SIG-M5 (cell line): ENCODE measurements around the gene ARIH2.
"Not testable (repeated sequence)": the region's sequence is repeated elsewhere in the genome, so short reads cannot be mapped to it uniquely, and the experiment has no call there.

Source experiments
- DNase-seq: peaks from one replicate; lab custom pipeline; 2025; lab: John Stamatoyannopoulos, UW

The ARIH2 gene

DNA sequence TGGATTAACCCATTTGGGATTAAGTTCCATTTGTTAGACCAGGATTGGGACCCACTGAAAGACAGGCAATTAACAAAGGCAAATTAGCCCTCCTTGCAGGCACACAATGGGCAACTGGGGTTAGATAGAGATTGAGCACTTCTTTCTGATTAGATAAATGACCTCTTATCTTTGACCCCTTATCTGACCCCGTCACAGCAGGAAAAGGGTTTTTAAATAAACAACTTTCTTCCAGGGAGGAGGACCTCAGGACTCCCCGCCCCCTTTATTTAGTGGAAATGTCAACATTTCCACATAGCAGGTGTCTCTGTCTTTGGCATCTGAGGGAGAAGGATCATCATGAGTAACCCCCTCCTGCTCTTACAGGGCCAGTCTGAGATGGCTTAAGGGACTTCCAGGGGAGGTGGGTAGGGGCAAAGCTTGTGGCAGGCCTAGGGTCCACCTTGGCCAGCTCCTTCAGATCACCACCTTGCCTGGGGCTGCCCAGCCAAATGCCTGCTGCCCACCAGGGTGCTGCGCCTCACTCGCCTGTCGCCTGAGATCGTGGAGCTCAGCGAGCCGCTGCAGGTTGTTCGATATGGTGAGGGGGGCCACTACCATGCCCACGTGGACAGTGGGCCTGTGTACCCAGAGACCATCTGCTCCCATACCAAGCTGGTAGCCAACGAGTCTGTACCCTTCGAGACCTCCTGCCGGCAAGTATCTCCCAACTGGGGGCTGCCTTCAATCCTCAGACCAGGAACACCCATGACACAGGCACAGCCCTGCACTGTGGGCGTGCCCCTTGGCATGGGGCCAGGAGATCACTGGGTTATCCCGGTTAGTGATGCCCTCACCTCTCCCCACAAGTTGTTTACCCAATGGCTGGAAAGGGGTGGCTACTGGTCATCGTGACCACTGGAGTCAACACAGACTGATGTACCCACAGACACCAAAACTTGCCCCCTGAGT is 86.0 kb downstream of the ARIH2 start:
- no peak for DNase-seq

DNA sequence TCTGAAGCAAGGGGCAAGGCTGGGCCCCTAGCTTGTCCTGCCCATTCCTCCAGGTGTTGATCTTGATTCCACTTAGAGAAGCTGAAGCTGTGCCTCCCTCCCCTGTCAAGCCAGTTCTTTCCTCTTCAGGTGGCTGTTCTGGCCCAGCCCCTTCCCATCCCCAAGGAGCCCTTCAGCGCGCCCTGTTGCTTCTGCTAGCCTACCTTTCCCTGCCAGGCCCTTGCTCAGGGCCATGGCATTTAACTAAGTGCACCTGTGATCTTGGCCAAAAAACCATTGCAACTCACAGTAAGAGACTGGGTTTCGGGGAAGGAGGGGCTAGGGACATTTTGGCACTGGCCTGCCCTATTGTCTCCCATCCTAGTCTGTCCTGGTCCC is 86.7 kb downstream of the ARIH2 start:
- DNase-seq, result no peak

DNA sequence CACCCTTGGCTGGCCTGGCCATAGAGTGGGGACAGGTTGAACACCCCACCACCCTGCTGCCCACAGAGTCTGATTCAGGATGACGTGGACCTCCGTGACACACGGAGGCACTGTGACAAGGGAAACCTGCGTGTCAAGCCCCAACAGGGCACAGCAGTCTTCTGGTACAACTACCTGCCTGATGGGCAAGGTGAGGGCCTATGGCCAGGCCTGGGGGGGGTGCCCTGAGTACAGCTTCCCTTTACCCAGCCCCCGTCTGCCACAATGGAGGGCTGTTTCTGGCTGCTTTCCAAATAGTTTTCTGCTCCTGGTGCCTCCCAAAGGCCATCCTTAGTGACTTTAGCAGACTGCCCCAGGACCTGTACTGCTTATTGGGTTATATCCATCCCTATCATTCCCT is 87.4 kb downstream of the ARIH2 start:
- no peak for DNase-seq

DNA sequence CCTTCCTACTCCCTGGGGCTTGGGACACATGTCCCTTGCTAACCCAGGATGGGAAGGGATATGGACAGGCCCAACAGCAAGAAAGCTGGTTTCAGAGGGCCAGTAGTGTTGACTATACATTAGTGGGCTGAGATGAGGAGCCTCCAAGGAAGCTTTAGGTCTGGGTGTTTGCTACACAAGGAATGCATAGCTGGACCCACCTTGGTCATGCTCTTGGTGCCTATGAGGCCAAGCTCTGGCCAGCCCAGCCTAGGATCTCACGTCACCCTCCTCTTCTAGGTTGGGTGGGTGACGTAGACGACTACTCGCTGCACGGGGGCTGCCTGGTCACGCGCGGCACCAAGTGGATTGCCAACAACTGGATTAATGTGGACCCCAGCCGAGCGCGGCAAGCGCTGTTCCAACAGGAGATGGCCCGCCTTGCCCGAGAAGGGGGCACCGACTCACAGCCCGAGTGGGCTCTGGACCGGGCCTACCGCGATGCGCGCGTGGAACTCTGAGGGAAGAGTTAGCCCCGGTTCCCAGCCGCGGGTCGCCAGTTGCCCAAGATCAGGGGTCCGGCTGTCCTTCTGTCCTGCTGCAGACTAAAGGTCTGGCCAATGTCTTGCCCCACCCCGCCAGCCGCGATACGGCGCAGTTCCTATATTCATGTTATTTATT is 87.9 kb downstream of the ARIH2 start:
- no peak for DNase-seq

DNA sequence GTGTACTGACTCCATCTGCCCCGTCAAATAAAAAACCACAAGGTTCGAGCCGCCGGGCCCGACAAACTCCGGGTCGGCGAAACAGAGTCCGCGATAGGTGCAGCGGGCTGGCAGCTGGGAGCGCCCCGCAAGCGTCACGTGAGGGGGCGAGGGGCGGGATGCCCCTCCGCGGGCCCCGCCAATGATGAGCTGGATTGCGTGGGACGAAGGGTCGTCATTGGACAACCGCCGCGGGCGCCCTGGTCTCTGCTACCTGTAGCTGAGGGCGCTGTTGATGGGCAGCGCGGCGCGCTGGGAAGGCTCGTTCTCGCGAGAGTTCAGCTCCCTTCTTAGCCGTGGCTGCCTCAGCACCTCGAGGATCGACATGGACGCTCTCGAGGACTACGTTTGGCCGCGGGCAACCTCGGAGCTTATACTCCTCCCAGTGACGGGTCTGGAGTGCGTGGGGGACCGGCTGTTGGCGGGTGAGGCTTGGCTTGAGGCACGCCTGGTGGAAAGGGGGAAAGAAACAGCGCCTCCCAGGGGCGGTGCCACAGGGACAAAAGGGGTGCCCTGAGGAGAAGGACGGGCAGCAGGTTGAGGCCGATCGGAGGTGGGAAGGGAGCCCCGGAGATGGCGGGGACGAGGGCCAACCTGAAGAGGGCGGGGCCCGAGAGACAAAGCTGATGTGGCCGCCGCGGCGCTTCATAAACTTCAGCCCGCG is 88.6 kb downstream of the ARIH2 start, which contains the start of gene WDR6:
Gene WDR6 (plus strand): TSS at position 324 of the 703 bp plus-strand sequence. CDS start 41 bp downstream, at position 365.
- peak; percentile 91 for DNase-seq

DNA sequence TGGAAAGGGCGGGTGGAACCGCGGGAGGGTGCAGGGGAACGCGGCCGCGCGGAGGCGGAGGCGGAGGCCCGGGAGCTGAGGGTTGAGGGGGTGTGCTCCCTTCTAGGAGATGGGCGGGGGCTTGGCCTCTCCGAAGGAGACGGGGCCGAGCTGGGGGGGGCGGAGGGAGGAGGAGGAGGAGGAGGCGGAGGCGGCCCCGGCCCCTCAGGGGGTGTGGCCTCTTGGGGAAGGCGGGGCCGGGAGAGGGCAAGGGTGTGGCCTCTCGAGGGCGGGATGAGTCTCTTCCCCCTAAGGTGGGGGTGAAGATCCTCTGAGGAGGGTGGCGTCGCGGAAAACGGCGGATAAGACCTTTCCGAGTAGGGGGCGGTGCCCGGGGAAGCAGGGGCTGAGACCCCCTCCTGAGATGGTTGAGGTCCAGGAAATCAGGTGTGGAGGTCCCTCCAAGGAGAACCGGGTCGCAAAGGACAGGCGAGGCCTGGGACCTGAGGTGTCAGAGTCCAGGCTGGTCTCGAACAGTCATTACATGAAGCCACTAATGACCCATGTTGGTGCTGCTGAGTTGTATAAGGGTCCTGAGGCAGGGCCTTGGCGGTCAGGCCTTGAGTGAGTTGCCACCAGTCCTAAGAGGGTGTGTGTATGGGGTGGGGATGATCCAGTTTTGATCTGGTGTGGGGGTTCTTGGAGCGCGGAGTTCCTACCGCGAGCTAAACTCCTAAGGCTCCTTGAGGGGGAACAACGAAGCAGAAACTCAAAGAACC is 89.3 kb downstream of the ARIH2 start:
- DNase-seq, result peak; percentile 45

DNA sequence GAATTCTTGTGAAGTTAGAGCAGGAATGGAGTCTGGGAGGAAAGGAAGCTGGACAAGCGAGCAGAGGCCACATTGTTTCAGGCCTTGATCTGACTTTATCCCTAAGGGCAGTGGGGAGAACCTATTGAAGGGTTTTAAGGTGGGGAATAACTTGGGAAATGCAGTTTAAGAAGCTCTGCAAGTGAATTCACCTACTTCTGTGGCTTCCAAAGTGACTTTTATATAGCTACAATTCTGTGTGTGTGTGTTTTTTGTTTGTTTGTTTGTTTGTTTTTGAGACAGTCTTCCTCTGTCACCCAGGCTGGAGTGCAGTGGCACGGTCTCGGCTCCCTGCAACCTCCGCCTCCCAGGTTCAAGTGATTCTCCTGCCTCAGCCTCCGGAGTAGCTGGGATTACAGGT is 90.0 kb downstream of the ARIH2 start:
- DNase-seq, result not testable (repeated sequence)

DNA sequence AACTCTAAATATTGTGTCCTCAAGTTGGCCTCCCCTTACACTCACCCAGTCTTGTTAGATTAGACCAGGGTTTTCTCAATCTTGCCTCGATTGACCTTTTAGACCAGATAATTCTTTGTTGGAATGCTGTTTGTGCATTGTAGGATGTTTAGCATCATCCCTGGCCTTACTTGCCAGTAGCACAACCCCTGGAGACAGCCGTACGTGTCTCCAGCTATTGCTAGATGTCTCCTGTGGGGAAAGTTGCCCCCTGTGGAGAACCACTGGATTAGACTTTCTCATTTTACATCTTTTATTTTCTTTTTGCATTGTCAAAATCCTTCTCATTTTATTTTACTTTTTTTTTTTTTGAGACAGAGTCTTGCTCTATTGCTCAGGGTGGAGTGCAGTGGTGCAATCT is 90.8 kb downstream of the ARIH2 start:
- DNase-seq, result no peak

DNA sequence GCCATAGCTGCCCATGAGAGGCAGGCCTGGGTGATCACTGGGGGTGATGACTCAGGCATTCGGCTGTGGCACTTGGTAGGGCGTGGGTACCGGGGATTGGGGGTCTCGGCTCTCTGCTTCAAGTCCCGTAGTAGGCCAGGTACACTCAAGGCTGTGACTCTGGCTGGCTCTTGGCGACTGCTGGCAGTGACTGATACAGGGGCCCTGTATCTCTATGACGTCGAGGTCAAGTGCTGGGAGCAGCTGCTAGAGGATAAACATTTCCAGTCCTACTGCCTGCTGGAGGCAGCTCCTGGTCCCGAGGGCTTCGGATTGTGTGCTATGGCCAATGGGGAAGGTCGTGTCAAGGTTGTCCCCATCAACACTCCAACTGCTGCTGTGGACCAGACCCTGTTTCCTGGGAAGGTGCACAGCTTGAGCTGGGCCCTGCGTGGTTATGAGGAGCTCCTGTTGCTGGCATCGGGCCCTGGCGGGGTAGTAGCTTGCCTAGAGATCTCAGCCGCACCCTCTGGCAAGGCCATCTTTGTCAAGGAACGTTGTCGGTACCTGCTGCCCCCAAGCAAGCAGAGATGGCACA is 93.9 kb downstream of the ARIH2 start:
- DNase-seq, result no peak

DNA sequence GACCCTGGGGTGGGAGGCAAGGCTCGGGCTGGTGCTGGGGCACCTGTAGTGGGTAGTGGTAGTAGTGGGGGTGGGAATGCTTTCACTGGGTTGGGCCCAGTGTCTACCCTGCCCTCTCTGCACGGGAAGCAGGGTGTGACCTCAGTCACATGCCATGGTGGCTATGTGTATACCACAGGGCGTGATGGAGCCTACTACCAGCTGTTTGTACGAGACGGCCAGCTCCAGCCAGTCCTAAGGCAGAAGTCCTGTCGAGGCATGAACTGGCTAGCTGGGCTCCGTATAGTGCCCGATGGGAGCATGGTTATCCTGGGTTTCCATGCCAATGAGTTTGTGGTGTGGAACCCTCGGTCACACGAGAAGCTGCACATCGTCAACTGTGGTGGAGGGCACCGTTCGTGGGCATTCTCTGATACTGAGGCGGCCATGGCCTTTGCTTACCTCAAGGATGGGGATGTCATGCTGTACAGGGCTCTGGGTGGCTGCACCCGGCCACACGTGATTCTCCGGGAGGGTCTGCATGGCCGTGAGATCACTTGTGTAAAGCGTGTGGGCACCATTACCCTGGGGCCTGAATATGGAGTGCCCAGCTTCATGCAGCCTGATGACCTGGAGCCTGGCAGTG is 94.6 kb downstream of the ARIH2 start:
- DNase-seq, result no peak

DNA sequence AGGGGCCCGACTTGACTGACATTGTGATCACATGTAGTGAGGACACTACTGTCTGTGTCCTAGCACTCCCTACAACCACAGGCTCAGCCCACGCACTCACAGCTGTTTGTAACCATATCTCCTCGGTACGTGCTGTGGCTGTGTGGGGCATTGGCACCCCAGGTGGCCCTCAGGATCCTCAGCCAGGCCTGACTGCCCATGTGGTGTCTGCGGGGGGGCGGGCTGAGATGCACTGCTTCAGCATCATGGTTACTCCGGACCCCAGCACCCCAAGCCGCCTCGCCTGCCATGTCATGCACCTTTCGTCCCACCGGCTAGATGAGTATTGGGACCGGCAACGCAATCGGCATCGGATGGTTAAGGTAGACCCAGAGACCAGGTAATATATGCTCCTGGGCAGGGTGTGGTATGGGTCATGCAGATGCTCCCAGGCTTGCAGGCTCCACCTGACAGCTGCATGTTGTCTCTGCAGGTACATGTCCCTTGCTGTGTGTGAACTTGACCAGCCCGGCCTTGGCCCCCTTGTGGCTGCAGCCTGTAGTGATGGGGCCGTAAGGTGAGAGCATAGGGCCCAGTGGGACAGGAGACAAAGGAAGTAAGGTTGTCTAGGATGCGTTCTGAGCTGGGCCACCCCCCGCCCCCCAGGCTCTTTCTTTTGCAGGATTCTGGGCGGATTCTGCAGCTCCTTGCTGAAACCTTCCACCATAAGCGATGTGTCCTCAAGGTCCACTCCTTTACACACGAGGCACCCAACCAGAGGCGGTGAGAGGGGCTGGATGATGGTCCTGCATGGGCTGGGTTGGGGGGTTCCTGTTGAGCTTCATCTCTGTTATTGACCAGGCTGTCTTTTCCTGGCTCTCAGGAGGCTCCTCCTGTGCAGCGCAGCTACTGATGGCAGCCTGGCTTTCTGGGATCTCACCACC is 95.4 kb downstream of the ARIH2 start:
- no peak for DNase-seq

DNA sequence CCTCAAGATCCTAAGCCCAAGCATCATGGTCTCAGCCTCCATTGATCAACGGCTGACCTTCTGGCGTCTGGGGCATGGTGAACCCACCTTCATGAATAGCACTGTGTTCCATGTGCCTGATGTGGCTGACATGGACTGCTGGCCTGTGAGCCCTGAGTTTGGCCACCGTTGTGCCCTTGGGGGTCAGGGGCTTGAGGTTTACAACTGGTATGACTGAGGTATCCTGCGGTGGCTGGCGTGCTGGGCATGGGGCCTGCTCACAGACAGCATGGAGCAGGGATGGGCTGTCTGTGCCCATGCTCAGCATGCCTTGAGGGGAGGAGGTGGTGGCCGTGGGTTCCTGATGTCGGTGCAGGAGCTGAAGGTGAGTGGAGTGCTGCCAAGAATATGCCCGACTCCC is 96.4 kb downstream of the ARIH2 start:
- no peak for DNase-seq

DNA sequence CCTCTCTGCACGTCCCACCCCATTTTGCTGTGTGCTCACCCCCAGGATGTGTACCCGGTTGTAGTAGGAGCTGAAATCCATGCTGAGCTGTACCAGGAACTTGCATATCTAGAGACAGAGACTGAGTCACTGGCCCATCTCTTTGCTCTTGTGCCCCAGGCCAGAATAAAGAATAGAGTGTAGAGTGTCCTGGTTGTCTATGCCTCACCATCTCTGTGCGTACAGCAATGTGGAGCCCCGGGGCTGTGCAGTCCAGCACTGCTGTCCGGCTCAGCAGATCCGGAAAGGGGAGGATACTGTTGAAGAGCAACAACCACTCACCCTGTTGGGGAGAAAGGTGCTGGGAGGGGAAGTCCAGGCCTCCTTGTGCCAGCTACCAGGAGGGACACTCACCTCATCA is 97.1 kb downstream of the ARIH2 start:
- no peak for DNase-seq

DNA sequence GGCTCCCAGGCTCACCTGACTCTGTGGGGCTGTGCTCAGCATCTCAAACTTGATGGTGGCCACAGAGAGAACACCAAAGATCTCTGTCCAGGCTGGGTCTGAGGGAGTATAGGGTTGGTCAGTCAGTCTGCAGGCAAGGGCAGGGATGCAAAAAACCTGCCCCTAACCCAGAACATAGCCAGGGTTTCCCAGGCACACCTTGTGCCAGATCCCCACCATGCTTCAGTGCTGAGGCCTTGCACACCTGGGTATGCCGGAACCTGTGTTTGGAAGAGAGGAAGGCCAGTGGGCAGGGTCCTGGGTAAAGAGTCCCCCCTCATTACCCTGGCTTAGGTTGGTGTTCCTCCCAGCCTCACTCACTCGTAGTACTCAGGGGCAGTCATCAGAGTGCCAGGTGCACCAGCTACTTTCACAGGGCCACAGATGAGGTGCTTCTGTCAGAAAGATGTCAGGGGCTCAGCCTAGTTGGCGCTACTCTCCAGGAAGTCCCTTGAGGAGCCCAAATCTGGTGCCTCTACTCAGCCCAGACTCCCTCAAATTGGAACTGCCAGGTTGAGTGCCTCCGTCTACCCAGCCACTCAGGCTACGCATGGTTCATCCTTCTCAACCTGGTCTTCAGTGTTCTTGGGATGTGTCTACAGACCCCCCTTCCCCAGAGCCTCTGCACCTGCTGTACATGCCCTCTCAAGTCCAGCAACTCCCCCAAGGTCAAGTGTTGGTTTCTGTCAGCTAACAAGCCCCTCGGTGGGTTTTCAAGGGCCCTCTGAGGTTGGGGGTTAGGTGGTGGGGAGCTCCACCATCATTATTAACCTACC is 98.0 kb downstream of the ARIH2 start:
- no peak for DNase-seq

DNA sequence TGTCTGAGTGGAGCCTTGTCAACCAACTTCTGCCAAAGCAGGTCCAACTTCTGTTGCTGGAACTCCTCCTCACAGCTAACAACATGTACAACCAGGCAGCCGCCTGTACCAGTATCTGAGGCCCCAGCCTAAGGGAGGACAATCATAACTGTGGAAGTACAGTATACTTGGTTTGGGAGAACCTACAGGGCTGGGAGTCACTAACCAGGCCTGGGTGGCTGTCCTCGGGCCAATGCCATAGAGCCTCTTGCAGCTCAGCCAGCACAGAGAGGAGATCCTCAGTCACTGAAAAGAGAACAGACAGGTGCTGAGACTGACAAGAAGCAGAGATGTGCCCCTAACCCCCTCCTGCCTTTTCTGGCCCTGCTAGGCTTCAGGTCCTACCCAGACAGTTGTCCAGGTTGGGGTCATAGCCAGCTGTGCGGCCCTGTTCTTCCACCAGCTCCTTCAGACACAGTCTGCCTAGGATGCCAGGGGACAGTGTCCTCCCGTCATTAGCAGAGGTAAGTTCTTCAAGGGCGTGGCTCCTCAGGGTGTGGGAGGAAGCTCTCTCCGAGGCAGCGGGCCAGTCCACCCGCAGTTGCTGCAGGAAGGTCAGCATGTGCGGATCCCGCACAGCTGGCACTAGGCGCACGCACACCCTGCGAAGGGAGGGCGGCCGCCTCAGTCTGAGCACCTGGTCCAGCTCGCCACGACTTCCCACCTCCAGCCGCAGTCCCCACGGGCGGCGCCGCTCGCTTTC is 98.8 kb downstream of the ARIH2 start:
- no peak for DNase-seq

DNA sequence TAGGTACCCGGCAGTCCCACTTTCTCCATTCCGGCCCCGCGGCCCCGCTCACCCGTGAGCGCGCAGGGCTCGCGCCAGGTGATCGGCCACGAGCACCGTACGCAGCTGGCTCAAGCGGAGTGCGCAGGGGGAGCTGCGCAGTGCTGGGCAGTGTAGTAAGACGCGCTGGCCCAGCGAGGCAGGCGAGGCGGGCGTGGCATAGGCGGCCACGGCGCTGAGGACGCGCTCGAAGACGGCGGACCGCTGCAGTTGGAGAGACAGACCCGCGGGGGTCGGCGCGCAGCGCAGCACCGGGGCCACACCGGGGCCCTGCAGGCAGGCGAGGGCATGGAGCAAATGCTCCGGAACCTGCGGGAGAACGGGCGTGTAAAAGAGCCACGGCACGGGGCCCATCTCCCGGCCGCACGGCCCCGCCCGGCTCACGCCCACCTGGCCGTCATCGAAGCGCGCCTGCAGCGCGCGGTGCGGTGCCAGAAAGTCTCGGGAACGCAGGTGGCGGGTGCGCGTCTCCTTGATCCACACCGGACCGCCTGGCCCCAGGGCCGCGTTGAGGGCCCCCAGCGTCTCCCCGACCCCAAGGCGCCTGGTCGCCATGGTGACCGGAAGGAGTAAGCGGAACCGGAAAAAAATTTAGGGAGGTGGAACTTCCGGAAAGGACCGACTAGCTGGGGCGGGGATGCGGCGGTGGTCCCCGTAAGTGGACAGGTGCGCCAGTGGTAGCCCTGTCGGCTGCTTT is 99.5 kb downstream of the ARIH2 start, which contains the start of gene DALRD3:
Gene DALRD3 (minus strand): TSS at position 610 of the 736 bp plus-strand sequence. CDS start 16 bp downstream, at position 594.
- DNase-seq, result no peak

DNA sequence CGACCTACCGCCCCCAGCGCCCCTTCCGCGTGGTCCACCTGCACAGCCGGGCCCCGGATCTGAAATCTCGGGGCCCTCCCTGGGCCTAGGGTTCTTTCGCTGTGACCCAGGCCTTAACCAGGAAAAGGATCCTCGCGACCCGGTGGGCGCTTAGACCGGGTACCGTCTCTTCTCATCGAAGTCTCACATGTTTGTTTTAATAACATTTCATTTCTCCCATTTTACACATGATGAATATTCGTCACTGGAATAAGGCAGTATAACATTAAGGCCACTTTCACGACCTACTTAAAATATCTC is 100.0 kb downstream of the ARIH2 start:
- no peak for DNase-seq

DNA sequence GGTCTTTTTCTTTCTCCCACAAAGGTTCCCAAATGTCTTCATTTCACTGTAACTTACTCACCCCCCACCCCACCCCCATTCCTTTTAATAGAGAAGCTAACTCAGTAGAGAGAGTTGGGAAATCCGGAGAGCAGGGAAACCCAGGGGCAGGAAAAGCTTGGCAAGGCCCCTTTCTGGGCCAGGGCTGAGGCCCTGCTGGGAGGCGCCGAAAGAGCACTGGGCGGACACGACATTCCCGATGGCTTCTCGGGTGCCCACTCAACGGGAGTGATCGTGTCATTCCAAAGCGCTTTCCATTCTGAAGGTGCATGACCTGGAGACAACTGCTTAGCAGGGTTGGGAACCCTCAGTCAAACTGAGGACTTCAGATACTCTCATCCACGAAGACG is 101.3 kb downstream of the ARIH2 start:
- DNase-seq, result no peak
